Adrenal gland (tissue), 5 donors: Measurements from ENCODE around the gene CD1C.

Experiments used
- POLR2A ChIP-seq, 2 donors: fragments of 450-650 bp; IDR thresholded peaks; one replicate each; pipeline ENCODE4 v1.6.1; 2017; ENCODE audit warnings: antibody characterized with exemption in 2 of 2, mild to moderate bottlenecking in 2 of 2, moderate library complexity in 1 of 2
- TF ChIP-seq, protein P1 (sequence below), 6 experiments: fragments of 450-650 bp in 4 of 6; fragments of 200-600 bp in 2 of 6; sonication (generic) in 1 of 6; IDR thresholded peaks; 1 replicate in 5 of 6; 2 replicates in 1 of 6; pipeline versions ENCODE4 v1.5.1 to v1.8.0; 2016 to 2021; ENCODE audit warnings: antibody characterized with exemption in 6 of 6, mild to moderate bottlenecking in 2 of 6, moderate library complexity in 1 of 6
- donor health status: DM: no; HTN: no; CAD: no.

DNA sequence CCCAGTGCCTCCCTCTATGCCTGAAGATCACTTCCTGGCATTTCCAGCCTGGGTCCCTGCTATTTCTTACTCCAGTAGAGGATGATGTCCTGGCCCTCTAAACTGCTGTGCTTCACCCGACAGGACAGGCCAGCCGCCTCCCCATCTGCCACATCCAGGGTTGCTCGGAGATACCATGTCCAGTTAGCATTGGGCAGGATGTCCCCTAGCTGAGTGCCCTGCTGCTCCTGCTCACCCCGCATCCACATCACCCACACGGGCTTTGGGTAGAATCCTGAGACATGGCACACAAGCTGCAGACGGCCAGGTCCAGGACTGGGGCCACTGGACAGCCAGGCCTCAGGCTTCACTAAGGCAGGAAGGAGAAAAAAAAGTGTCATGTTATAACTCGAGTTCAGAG, 39.6 kb downstream of the CD1C start:
- no peak for TF ChIP-seq POLR2A (IDR thresholded peaks at IDR 0.05)
- TF ChIP-seq, protein P1, sequence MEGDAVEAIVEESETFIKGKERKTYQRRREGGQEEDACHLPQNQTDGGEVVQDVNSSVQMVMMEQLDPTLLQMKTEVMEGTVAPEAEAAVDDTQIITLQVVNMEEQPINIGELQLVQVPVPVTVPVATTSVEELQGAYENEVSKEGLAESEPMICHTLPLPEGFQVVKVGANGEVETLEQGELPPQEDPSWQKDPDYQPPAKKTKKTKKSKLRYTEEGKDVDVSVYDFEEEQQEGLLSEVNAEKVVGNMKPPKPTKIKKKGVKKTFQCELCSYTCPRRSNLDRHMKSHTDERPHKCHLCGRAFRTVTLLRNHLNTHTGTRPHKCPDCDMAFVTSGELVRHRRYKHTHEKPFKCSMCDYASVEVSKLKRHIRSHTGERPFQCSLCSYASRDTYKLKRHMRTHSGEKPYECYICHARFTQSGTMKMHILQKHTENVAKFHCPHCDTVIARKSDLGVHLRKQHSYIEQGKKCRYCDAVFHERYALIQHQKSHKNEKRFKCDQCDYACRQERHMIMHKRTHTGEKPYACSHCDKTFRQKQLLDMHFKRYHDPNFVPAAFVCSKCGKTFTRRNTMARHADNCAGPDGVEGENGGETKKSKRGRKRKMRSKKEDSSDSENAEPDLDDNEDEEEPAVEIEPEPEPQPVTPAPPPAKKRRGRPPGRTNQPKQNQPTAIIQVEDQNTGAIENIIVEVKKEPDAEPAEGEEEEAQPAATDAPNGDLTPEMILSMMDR (IDR thresholded peaks at IDR 0.05) = no peak
